IPS-18a (cell line): ENCODE data around the gene DYNLRB2.

Experiments used
- H3K27ac ChIP-seq: one replicate; pipeline ENCODE4 v1.5.1; 2013; ENCODE audit warnings: low read length
- H3K27me3 ChIP-seq: one replicate; pipeline ENCODE4 v1.6.1; 2013; ENCODE audit warnings: mild to moderate bottlenecking, low read length; ENCODE audit not compliant: control insufficient read depth, insufficient read depth
- H3K36me3 ChIP-seq: one replicate; pipeline ENCODE4 v1.6.1; 2013; ENCODE audit warnings: low read depth, low read length; ENCODE audit not compliant: control insufficient read depth
- H3K4me1 ChIP-seq: one replicate; pipeline ENCODE4 v1.6.1; 2013; ENCODE audit warnings: low read depth, low read length; ENCODE audit not compliant: control insufficient read depth
- H3K4me3 ChIP-seq: one replicate; pipeline ENCODE4 v1.5.1; 2013; ENCODE audit warnings: low read length
- H3K9ac ChIP-seq: one replicate; pipeline ENCODE4 v1.6.1; 2013; ENCODE audit warnings: mild to moderate bottlenecking, low read length, moderate library complexity
- H3K9me3 ChIP-seq: one replicate; pipeline ENCODE4 v1.6.1; 2013; ENCODE audit warnings: low read depth, low read length; ENCODE audit not compliant: control insufficient read depth

Gene DYNLRB2

DNA sequence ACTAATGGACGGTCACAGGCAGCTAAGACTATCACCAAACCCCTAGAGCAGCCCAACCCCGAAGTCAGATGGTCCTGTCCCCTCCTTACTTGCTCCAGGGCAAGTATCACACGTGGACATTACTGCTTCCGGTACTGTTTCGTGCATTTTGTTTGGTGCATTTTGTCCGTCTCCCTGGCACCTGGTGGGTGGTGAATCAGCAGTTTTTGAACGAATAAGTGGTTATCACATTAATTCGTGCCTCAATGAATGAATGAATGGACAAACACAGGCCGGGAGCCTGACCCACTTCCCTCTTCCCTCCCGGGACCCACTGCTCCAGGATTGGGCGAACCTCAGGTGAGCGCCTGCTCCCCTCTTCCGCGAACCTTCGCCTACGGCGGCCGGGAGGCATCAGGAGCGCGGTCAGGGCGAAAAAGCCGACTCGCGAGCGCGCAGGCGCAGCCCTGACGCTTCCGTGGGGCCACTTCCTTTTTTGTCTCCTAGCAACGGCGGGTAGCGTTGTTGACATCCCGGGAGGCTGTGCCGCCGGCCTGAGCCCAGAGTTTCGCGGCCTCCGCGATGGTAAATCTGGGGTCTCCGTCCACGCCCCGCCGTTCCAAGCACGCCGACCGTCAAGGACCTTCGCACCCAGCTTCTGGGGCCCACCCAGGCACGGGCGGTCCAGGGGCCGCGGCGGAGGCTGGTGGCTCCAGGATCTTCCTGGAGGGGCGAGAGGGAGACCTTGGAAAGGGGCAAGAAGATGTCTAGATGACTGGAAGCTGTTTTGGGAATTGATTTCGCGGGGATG, at the start of gene DYNLRB2:
Gene DYNLRB2, plus strand, starts transcription at position 478 of the 790 bp plus-strand sequence. Its CDS starts 84 bp downstream, at position 562.
- H3K9me3 ChIP-seq = no peaks in the 10 kb centered on the region
- peaks cover 42% of the 10 kb centered on the region for H3K27me3 ChIP-seq
- H3K36me3 ChIP-seq = no peaks in the 10 kb centered on the region
- H3K27ac ChIP-seq = peak within 1 kb of the TSS; percentile 41
- H3K4me1 ChIP-seq = no peaks in the 10 kb centered on the region
- peak within 1 kb of the TSS; percentile 82 for H3K4me3 ChIP-seq
- H3K9ac ChIP-seq = peak within 1 kb of the TSS; percentile 69

DNA sequence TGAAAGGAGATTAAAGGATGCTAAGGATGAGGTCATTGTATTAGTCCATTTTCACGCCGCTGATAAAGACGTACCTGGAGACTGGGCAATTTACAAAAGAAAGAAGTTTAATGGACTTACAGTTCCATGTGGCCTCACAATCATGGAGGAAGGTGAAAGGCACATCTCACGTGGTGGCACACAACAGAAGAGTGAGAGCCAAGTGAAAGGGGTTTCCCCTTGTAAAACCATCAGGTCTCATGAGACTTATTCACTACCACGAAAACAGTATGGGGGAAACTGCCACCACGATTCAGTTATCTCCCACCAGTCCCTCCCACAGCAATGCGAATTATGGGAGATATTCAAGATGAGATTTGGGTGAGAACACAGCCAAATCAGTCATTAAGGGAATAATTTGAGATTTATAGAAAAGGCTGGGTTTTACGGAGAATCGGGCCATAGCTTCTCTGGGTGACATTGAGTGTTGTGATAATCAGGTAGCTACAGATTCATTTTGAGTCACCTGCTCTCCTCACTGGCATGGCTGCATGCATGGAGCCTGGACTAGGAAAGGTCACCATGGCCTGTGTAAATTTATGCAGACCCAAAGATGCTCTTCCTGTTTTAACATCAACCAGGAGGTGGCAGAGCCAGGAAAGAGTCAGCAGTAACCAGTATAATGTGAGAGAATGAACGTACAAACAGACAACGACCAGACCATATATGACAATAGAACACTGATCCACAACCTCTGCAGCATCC, 40.5 kb upstream of the DYNLRB2 start:
- no peaks in the 10 kb centered on the region for H3K9me3 ChIP-seq
- H3K27me3 ChIP-seq = no peaks in the 10 kb centered on the region
- H3K4me1 ChIP-seq = peaks cover 9% of the 10 kb centered on the region
- no peak overlapping the region for H3K27ac ChIP-seq
- H3K9ac ChIP-seq = no peak overlapping the region
- no peaks in the 10 kb centered on the region for H3K36me3 ChIP-seq
- no peak overlapping the region for H3K4me3 ChIP-seq

DNA sequence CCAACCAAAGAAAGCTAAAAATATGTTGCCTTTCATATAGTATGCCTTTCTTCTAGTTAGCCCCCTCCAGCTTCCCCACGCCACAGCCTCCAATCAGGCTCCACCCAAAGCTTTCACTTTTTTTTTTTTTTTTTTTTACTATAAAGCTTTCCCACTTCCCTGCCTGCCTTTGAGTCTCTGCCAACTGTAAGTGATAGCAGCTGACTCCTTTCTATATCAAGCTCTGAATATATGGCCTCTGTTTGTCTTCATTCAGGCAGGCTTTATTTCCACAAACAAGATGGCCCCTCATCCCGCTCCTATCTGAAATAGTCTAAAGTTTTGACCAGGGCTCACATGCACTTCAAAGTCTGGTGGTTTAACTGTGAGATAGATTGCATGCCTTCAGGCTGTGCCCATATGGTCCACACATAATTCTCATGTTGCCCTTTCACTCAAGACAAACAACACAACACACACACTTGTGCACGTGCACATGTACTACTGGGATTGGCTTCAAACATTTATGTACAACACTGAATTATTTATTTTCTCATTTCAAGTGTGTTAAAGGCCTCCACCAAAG, 39.8 kb upstream of the DYNLRB2 start:
- no peak overlapping the region for H3K4me3 ChIP-seq
- H3K4me1 ChIP-seq = peaks cover 4% of the 10 kb centered on the region
- H3K9ac ChIP-seq = no peak overlapping the region
- no peaks in the 10 kb centered on the region for H3K36me3 ChIP-seq
- H3K27ac ChIP-seq = no peak overlapping the region
- no peaks in the 10 kb centered on the region for H3K9me3 ChIP-seq
- H3K27me3 ChIP-seq = no peaks in the 10 kb centered on the region

DNA sequence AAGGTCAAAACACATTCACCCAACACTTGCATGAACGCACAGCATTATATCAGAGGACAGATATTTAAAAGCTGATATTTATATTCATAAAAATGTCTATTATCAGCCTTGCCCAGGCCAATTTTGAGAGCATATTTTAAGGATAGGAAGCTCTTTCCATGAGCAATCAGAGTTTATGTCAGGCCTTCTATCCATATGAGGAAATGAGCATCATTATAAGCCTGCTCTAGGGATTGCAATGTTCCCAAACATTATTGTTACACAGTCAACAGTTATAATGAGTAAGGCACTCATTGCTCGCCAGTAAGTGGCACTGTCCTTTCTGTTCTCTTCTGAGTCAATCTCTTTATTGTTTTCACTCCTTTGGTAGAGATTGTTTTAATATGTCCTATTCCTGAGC, 37.7 kb upstream of the DYNLRB2 start:
- Histone ChIP-seq H3K27me3 (no peaks in the 10 kb centered on the region), H3K4me3 (no peak overlapping the region), H3K36me3 (no peaks in the 10 kb centered on the region), H3K27ac (no peak overlapping the region), H3K9me3 (no peaks in the 10 kb centered on the region), H3K9ac (no peak overlapping the region), H3K4me1 (no peaks in the 10 kb centered on the region)

DNA sequence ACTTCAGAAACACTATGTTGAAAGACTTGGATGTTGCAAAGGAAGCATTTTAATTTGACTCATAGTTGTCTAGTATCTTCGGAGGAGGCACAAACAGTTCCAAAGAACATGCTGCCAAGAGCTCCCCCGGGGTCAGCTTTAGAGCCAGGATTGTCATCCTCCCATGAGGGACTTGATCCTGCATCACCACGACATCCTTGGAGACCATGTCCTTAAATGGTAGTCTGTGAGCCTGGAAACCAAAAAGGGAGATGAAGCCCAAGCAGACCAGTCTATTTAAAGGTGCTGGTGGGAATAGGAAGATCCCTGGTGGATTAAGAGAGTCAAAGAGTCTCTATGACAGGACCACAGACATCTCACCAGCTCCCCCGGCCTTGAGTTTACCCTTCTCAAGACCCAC, 33.3 kb upstream of the DYNLRB2 start:
- Histone ChIP-seq H3K27ac (no peak overlapping the region), H3K9ac (no peak overlapping the region), H3K27me3 (no peaks in the 10 kb centered on the region), H3K4me1 (no peaks in the 10 kb centered on the region), H3K9me3 (no peaks in the 10 kb centered on the region), H3K36me3 (no peaks in the 10 kb centered on the region), H3K4me3 (no peak overlapping the region)

DNA sequence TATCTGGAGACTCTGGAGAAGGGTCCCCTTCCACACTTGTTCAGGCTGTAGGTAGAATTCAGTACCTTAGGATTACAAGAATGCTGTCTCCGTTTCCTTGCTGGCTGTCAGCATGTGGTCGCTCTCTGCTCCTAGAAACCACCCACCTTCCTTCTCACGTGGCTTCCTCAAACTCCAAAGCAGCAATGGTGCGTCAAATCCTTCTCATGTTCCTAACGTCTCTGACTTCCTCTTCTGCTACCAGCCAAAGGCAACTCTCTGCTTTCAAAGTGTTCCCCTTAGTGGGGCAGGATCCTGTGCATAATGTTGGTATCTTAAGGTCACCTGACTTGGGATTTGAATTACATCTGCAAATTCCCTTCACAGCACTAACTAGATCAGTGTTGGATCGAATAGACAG, 30.9 kb upstream of the DYNLRB2 start:
- no peaks in the 10 kb centered on the region for H3K27me3 ChIP-seq
- H3K9ac ChIP-seq = no peak overlapping the region
- H3K4me3 ChIP-seq = no peak overlapping the region
- H3K27ac ChIP-seq = no peak overlapping the region
- H3K36me3 ChIP-seq = no peaks in the 10 kb centered on the region
- H3K4me1 ChIP-seq = no peaks in the 10 kb centered on the region
- H3K9me3 ChIP-seq = no peaks in the 10 kb centered on the region

DNA sequence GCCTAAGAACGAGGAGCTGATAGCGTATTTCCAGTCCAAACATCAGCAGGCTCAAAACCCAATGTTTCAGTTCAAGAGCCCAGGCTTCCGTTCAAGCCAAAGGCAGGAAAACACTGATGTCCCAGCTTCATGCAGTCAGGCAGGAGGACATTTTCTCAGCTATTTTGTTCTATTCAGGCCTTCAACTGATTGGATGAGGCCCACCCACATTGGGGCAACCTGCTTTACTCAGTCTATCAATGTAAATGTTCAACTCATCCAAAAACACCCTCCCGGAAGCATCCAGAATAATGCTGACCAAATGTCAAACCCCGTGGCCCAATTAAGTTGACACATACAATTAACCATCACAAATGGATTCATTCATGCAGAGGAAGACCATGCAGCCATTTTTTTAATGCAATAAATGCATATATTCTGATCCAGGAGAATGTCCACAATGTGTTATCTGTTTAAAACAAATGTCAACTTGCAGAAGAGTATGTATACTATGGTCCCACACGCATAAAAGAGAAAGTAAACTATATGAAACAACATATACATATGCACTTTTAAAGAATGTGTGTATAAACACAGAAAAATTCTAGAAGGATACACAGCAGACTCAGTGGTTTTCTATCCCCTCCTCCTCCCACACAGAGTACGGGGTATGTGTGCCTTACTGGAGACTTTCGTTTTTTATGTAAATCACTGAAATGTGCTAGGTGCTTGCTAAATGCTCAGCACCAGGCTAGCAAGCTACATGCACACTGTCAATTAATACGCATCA, 28.8 kb upstream of the DYNLRB2 start:
- Histone ChIP-seq H3K4me1 (no peaks in the 10 kb centered on the region), H3K4me3 (no peak overlapping the region), H3K9me3 (no peaks in the 10 kb centered on the region), H3K9ac (no peak overlapping the region), H3K36me3 (no peaks in the 10 kb centered on the region), H3K27ac (no peak overlapping the region), H3K27me3 (no peaks in the 10 kb centered on the region)

DNA sequence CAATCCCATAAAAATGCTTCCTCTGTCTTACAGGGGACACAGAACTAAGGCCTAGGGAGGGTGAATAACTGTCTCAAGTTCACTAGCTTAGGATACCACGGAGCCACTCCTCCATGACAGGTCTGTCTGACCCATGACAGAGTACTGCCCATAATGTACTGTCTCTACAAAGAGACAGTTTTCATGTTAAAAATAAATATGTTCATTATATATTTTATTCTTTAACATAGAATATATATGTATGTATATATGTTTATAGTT, 28.3 kb upstream of the DYNLRB2 start:
- Histone ChIP-seq H3K4me1 (no peaks in the 10 kb centered on the region), H3K27me3 (no peaks in the 10 kb centered on the region), H3K9me3 (no peaks in the 10 kb centered on the region), H3K36me3 (no peaks in the 10 kb centered on the region), H3K9ac (no peak overlapping the region), H3K4me3 (no peak overlapping the region), H3K27ac (no peak overlapping the region)

DNA sequence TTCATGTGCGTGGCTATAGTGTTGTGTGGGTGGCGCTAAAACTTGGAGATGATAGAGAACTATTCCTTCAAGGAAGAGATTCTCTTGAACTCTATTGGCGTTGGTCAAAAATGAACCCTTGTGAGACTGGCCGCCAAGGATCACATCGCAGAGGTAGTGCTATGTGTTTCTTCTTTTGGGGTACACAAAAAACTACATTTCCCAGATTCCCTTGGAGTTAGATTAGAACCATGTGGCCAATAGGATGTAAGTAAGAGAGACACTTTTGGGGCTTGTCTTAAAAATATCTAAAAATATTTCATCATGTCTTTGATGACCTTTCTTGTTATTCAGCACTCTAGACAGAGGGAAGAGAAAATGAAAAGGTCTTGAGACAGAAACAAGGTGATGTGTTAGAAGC, 25.4 kb upstream of the DYNLRB2 start:
- Histone ChIP-seq H3K27ac (no peak overlapping the region), H3K9ac (no peak overlapping the region), H3K36me3 (no peaks in the 10 kb centered on the region), H3K4me1 (peaks cover 12% of the 10 kb centered on the region), H3K27me3 (no peaks in the 10 kb centered on the region), H3K9me3 (no peaks in the 10 kb centered on the region), H3K4me3 (no peak overlapping the region)

DNA sequence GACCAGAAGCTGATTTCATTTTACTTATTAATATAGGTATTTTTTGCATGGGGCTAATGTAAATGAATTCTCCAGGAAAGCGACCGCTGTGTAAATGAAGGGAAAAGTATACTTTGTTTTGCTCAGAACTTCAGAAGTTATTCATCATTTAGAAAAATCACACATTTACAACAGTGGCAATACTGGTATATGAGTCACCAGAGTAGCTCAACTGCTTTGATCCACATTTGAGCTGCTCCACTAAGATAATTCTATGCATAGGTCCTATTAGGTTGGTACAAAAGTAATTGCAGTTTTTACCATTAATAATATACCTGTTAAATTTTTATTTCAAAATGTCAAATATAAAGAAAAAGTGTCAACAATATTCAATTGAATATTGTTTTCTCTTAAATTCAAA, 22.9 kb upstream of the DYNLRB2 start:
- no peaks in the 10 kb centered on the region for H3K27me3 ChIP-seq
- no peak overlapping the region for H3K27ac ChIP-seq
- H3K4me1 ChIP-seq = peaks cover 12% of the 10 kb centered on the region
- H3K9me3 ChIP-seq = no peaks in the 10 kb centered on the region
- no peak overlapping the region for H3K9ac ChIP-seq
- no peak overlapping the region for H3K4me3 ChIP-seq
- no peaks in the 10 kb centered on the region for H3K36me3 ChIP-seq

DNA sequence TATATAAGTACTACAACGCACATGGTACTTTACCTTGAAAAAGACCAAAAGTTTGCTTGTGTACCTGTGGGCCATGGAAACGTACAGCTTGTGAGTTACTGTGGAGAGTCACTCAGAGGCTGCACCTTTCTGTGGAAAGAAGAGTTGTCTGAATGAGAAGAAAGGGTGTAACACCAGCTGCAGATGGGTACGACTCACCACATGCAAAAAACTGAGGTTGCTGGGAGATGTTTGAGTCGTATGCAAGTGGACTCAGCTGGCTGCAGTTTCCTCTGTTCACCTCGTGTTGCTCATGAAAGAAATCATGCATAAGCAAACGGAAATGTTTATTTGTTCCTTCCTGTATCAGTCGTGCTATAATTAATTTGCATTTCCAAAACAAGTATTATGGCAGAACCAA, 22.4 kb upstream of the DYNLRB2 start:
- Histone ChIP-seq H3K36me3 (no peaks in the 10 kb centered on the region), H3K27ac (no peak overlapping the region), H3K4me3 (no peak overlapping the region), H3K9me3 (no peaks in the 10 kb centered on the region), H3K9ac (no peak overlapping the region), H3K4me1 (peaks cover 12% of the 10 kb centered on the region), H3K27me3 (no peaks in the 10 kb centered on the region)
